ENCODE results near the gene ACY1.

ACY1 gene

GRCh38 chr3:52004906-52005395, 21.6 kb downstream of the ACY1 start:
- no peaks in the 10 kb centered on the region for H3K36me3 Mint-ChIP-seq (ENCODE audit: low read depth)
- peak overlapping the region in 2 of 3 experiments; percentile 26 to 55 for H3K4me3 Mint-ChIP-seq
- no peaks in the 10 kb centered on the region for H3K9me3 Mint-ChIP-seq
- H3K27me3 Mint-ChIP-seq (ENCODE audit: low read depth), result peaks cover 14% of the 10 kb centered on the region
- H3K4me1 Mint-ChIP-seq, result peaks cover 55% of the 10 kb centered on the region
- H3K27ac Mint-ChIP-seq, result peak overlapping the region; percentile 79 to 89 (median 83)
- no peak for TF ChIP-seq CTCF (IDR thresholded peaks at IDR 0.05; ENCODE audit: unreplicated experiment in 3 of 3)

- Mint-ChIP-seq H3K36me3 (ENCODE audit: low read depth) (no peaks in the 10 kb centered on the region), H3K4me1 (peaks cover 55% of the 10 kb centered on the region), H3K27ac (peak overlapping the region; percentile 61 to 84 (median 83)), H3K9me3 (no peaks in the 10 kb centered on the region), H3K4me3 (peak overlapping the region; percentile 23 to 62 (median 55)), H3K27me3 (ENCODE audit: low read depth) (peaks cover 14% of the 10 kb centered on the region)
- no peak for TF ChIP-seq CTCF (IDR thresholded peaks at IDR 0.05; ENCODE audit: unreplicated experiment in 3 of 3)
These were observed 22.2 kb downstream of the ACY1 start for GRCh38 chr3:52005571-52005986.

GRCh38 chr3:52006017-52006819, 22.9 kb downstream of the ACY1 start:
- Mint-ChIP-seq H3K27me3 (ENCODE audit: low read depth) (peaks cover 14% of the 10 kb centered on the region), H3K4me3 (peak overlapping the region; percentile 20 to 55 (median 23)), H3K36me3 (ENCODE audit: low read depth) (no peaks in the 10 kb centered on the region), H3K4me1 (peaks cover 55% of the 10 kb centered on the region), H3K27ac (peak overlapping the region; percentile 61 to 84 (median 83)), H3K9me3 (no peaks in the 10 kb centered on the region)
- no peak for TF ChIP-seq CTCF (IDR thresholded peaks at IDR 0.05; ENCODE audit: unreplicated experiment in 3 of 3)

GRCh38 chr3:52006820-52007133, 23.4 kb downstream of the ACY1 start:
- Mint-ChIP-seq H3K36me3 (ENCODE audit: low read depth) (no peaks in the 10 kb centered on the region), H3K4me1 (peaks cover 54% of the 10 kb centered on the region), H3K4me3 (no peak overlapping the region), H3K27ac (no peak overlapping the region), H3K9me3 (no peaks in the 10 kb centered on the region), H3K27me3 (ENCODE audit: low read depth) (peaks cover 12% of the 10 kb centered on the region)
- TF ChIP-seq CTCF (IDR thresholded peaks at IDR 0.05; ENCODE audit: unreplicated experiment in 3 of 3), result no peak

- H3K36me3 Mint-ChIP-seq (ENCODE audit: low read depth), result no peaks in the 10 kb centered on the region
- no peak overlapping the region for H3K4me3 Mint-ChIP-seq
These were observed 24.0 kb downstream of the ACY1 start for GRCh38 chr3:52007291-52007690.

More at GRCh38 chr3:52007291-52007690, 24.0 kb downstream of the ACY1 start:
- Mint-ChIP-seq H3K9me3 (no peaks in the 10 kb centered on the region), H3K27me3 (ENCODE audit: low read depth) (peaks cover 12% of the 10 kb centered on the region), H3K27ac (peak overlapping the region in 1 of 3 experiments; percentile 9), H3K4me1 (peaks cover 50% of the 10 kb centered on the region)
- no peak for TF ChIP-seq CTCF (IDR thresholded peaks at IDR 0.05; ENCODE audit: unreplicated experiment in 3 of 3)

Data from nephron (organoid).